GM10266 (cell line): Measurements from ENCODE around the gene ADGRG7.

ENCODE experiments used
- DNase-seq: peaks from one replicate; pipeline ENCODE4 v3.0.0; 2012; ENCODE audit errors: extremely low spot score
- TF ChIP-seq, protein P1 (sequence below): IDR thresholded peaks from 2 replicates; pipeline ENCODE4 v1.5.1; 2012; ENCODE audit warnings: mild to moderate bottlenecking, low read depth; ENCODE audit not compliant: control insufficient read depth, insufficient read depth; ENCODE audit errors: missing control alignments

ADGRG7 gene

DNA sequence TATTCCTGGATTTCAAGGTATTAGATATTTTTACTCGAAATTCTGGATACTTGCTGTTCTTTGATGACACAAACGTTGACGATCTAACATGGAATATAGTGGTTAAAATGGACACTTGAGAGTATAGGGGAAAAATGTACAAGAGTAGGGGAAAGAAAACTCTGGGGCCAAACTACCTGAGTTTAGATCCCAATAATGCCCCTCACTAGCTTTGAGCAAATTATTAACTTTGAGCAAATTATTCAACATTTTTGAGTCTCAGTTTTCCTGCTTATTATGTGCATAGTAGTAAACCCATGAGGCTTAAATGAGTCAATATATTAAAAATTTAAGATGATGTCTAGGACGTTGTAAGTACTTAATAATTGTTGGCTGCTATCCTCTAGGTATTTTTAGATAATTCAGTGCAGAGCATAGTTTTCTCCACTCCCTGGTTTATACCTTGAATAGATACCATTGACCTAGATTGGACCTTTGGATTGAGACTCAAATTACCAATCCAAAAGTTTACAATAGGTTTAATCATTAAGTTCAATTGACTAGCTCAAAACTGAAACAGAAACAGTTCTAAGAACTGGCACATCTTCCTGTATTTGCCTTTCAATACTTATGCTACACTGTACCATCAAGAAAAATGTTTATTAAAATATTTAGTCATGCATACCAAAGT, 4.5 kb downstream of the ADGRG7 start:
- no peak for DNase-seq
- TF ChIP-seq, protein P1, sequence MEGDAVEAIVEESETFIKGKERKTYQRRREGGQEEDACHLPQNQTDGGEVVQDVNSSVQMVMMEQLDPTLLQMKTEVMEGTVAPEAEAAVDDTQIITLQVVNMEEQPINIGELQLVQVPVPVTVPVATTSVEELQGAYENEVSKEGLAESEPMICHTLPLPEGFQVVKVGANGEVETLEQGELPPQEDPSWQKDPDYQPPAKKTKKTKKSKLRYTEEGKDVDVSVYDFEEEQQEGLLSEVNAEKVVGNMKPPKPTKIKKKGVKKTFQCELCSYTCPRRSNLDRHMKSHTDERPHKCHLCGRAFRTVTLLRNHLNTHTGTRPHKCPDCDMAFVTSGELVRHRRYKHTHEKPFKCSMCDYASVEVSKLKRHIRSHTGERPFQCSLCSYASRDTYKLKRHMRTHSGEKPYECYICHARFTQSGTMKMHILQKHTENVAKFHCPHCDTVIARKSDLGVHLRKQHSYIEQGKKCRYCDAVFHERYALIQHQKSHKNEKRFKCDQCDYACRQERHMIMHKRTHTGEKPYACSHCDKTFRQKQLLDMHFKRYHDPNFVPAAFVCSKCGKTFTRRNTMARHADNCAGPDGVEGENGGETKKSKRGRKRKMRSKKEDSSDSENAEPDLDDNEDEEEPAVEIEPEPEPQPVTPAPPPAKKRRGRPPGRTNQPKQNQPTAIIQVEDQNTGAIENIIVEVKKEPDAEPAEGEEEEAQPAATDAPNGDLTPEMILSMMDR, result no peak

DNA sequence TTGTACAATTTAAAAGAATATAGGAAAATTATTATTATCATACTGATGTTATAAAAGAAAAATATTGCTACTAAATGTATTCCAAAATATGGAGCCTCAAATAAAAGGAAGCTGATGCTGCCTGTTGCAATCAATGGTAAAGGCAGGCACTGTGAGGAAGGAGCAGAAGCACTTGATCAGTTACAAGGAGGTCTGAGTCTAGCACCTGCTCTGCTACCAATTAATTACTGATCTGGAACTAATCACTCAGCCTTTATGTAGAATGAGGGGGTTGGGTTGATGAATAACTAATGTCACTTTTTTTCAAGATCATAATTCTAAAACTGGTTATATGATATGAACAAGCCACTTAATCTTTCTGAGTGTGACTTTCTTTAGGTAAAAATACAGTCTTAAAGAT, 5.5 kb downstream of the ADGRG7 start:
- TF ChIP-seq, protein P1, result no peak
- no peak for DNase-seq

DNA sequence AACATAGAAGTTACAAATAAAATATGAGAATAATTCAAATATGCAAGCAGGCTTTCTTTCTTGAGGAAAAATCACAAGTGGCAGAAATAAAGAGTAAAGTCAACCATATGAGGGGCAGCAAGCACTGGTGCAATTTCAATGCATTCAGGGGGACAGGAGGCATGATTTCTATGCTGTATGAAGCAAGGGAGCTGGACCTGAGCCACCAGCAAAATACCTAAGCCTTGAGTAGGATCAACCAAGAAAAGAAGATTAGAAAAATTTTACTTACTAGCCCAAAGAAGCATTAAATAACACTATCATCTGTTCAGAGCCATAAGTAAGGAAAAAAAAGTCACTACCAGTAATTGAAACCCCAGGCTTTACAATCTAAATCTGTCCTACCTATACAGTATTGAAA, 6.3 kb downstream of the ADGRG7 start:
- DNase-seq, result no peak
- TF ChIP-seq, protein P1, result no peak

DNA sequence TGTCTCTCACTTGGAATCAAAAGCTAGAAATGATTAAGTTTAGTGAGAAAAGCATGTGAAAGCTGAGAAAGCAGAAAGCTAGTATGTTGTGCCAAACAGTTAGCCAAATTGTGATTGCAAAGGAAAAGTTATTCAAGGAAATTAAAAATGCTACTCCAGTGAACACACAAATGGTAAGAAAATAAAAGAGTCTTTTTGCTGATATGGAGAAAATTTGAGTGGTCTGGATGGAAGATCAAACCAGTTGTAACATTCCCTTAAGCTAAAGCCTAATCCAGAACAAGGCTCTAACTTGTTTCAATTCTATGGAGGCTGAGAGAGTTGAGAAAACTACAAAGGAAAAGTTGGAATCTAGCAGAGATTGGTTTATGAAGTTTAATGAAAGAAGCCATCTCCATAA, 11.8 kb downstream of the ADGRG7 start:
- no peak for DNase-seq
- TF ChIP-seq, protein P1, result no peak

DNA sequence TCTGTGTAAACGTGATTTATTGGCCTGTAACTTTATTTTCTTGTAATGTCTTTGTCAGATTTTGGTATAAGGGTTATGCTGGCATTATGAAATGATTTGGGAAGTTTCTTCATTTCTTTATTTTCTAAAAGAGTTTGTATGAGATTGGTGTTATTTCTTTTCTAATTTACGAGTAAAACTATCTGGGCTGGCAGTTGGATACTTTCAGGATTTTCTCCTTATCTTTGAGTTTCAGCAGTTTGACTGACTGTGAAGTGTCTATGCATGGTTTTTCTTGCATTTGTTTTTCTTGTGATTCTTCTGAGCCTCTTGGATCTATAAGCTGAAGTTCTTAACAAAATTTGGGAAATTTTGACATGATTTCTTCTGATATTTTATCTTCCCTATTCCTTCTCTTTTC, 18.1 kb downstream of the ADGRG7 start:
- no peak for DNase-seq

DNA sequence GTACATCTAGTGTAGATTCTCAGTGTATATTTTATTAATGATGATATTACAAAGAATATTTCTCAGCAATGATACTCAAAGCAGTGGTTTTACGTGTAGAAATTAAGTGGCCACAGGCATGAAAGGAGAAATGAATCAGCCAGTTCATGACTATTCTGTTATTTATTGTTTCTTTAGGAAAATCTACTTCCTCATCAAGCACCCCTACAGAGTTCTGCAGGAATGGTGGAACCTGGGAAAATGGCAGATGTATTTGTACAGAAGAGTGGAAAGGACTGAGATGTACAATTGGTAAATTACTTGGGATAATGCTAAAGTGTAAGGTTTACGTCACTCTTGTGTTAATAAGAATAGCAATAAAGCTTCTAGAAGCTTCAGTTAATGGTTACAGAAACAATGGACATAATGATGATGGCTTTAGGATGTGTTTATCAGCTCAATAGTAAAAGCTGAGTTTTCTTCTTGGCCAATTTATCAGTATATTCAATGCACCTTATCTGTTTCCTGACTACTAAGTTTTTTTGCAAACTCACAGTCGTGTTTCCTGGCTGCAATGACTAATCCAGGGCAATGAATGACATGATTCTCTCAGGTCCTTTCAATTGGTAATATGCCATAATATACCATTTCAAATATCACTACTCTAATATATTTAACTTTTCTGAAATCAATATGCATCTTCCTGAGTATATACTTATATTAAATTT, 20.2 kb downstream of the ADGRG7 start:
- no peak for DNase-seq
- TF ChIP-seq, protein P1, result no peak

More for the DNA sequence above, 18.1 kb downstream of the ADGRG7 start:
- TF ChIP-seq, protein P1, result no peak

DNA sequence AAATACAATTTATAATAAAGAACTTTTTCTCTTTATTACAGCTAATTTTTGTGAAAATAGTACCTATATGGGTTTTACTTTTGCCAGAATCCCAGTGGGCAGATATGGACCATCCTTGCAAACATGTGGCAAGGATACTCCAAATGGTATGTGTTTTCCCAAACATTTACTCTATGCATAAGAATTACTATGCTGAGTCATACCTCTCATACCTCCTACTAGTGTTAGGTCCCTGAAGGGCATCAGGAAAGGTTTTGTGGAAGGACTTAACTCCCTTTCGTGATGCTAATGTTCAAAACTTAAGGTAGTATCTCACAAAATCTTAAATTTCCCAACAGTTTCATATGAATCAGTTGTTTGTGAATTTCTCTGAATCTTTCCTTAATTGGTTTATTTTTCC, 21.3 kb downstream of the ADGRG7 start:
- TF ChIP-seq, protein P1, result no peak
- no peak for DNase-seq
